Breast epithelium (tissue), 4 donors: ENCODE results near the gene MPP1. TPM values are rescaled to one million over a fixed set of nuclear protein-coding genes. Genes with fewer than 3 reads are reported as not detected.
A peak's percentile ranks its signal among the peaks of the same experiment; 100 is the strongest.

ENCODE experiments used
- DNase-seq, 2 donors: peaks; one replicate each; pipeline ENCODE4 v3.0.0-alpha.2; 2019; ENCODE audit warnings: low spot score in 2 of 2
- H3K27ac ChIP-seq, 2 donors: fragments of 200-600 bp; sonication (generic) in 1 of 2; one replicate each; pipeline ENCODE4 v1.5.1; 2016 to 2019; ENCODE audit warnings: mild to moderate bottlenecking in 1 of 2
- H3K27me3 ChIP-seq, 2 donors: fragments of 200-600 bp; sonication (generic) in 1 of 2; one replicate each; pipeline versions ENCODE4 v1.5.1 to v1.6.0; 2017 to 2019; ENCODE audit warnings: control low read depth in 1 of 2, mild to moderate bottlenecking in 1 of 2
- H3K36me3 ChIP-seq: fragments of 200-600 bp; one replicate; pipeline ENCODE4 v1.5.1; 2019
- H3K4me1 ChIP-seq, 2 donors: fragments of 200-600 bp; sonication (generic); one replicate each; pipeline ENCODE4 v1.5.1; 2016 to 2019; ENCODE audit warnings: control low read depth in 1 of 2
- H3K4me3 ChIP-seq, 3 donors: fragments of 200-600 bp; sonication (generic); 1 replicate in 2 of 3; 2 replicates in 1 of 3; pipeline ENCODE4 v1.5.1; 2016 to 2019; ENCODE audit warnings: mild to moderate bottlenecking in 3 of 3, moderate library complexity in 2 of 3
- H3K9me3 ChIP-seq, 2 donors: fragments of 200-600 bp; sonication (generic) in 1 of 2; one replicate each; pipeline ENCODE4 v1.5.1; 2016 to 2019; ENCODE audit warnings: control low read depth in 1 of 2
- CTCF ChIP-seq, 3 donors: fragments of 450-650 bp; IDR thresholded peaks; one replicate each; pipeline ENCODE4 v1.5.1; 2016 to 2017; ENCODE audit warnings: antibody characterized with exemption in 3 of 3, mild to moderate bottlenecking in 3 of 3, moderate library complexity in 3 of 3
- POLR2A ChIP-seq: fragments of 450-650 bp; IDR thresholded peaks from one replicate; pipeline ENCODE4 v1.6.1; 2016; ENCODE audit warnings: antibody characterized with exemption, mild to moderate bottlenecking, moderate library complexity
- POLR2AphosphoS5 ChIP-seq, 3 donors: sonication (generic); formaldehyde crosslinking; IDR thresholded peaks; one replicate each; pipeline ENCODE4 v1.6.1; 2017; ENCODE audit warnings: antibody characterized with exemption in 3 of 3
- intact Hi-C: fragments of 100-400 bp; cut with DNase I; formaldehyde crosslinking; loops from one replicate; pipeline ENCODE4 v1.15.1; 2023; ENCODE audit warnings: low total_unique reads
- total RNA-seq, 3 donors: library from RNA; depleted of rRNA; stranded (reverse); fragments of >200 nt; gene quantifications; one replicate each; pipeline ENCODE4 v1.1.0, GENCODE V29; 2016

MPP1 gene
- total RNA-seq, 3 donors from 2014 or later: 19.3 to 55.4 (median 24.3) TPM

- H3K4me1 ChIP-seq: no peaks in the 10 kb centered on the region
- H3K27ac ChIP-seq: no peak overlapping the region
- H3K27me3 ChIP-seq: peaks cover 0 to 17% of the 10 kb centered on the region in 2 donors
- TF ChIP-seq CTCF (IDR thresholded peaks at IDR 0.05): no peak
- TF ChIP-seq POLR2A: no peak
- no peak for TF ChIP-seq POLR2AphosphoS5 (IDR thresholded peaks at IDR 0.05)
- no peak overlapping the region for H3K4me3 ChIP-seq
- H3K9me3 ChIP-seq: no peaks in the 10 kb centered on the region
- H3K36me3 ChIP-seq: no peaks in the 10 kb centered on the region
- intact Hi-C loops: no loop called here
- DNase-seq: no peak
Measured at GRCh38 chrX:154806837-154807501, 1.7 kb upstream of the MPP1 start.

- H3K27ac ChIP-seq: peak overlapping the region; percentile 26 to 78
- TF ChIP-seq CTCF (IDR thresholded peaks at IDR 0.05) (no peak), POLR2A (no peak), POLR2AphosphoS5 (IDR thresholded peaks at IDR 0.05) (no peak)
Measured at GRCh38 chrX:154805696-154806091, 409 bp upstream of the MPP1 start.

GRCh38 chrX:154804261-154804956, 876 bp downstream of the MPP1 start:
- H3K36me3 ChIP-seq: no peaks in the 10 kb centered on the region
- H3K4me1 ChIP-seq: no peaks in the 10 kb centered on the region
- H3K4me3 ChIP-seq: peak overlapping the region; percentile 58 to 68 (median 61)
- no peaks in the 10 kb centered on the region for H3K9me3 ChIP-seq
- no peak for DNase-seq
- intact Hi-C loops: no loop called here
- peaks cover 0 to 4% of the 10 kb centered on the region in 2 donors for H3K27me3 ChIP-seq
- no peak for TF ChIP-seq POLR2A
- TF ChIP-seq POLR2AphosphoS5 (IDR thresholded peaks at IDR 0.05): no peak
- TF ChIP-seq CTCF (IDR thresholded peaks at IDR 0.05): no peak
- peak overlapping the region in 1 of 2 donors; percentile 78 for H3K27ac ChIP-seq

More at GRCh38 chrX:154805696-154806091, 409 bp upstream of the MPP1 start:
- no peaks in the 10 kb centered on the region for H3K4me1 ChIP-seq
- DNase-seq: no peak
- intact Hi-C loops: no loop called here
- H3K9me3 ChIP-seq: no peaks in the 10 kb centered on the region
- H3K27me3 ChIP-seq: peaks cover 0 to 8% of the 10 kb centered on the region in 2 donors
- H3K4me3 ChIP-seq: peak overlapping the region; percentile 58 to 68 (median 61)
- H3K36me3 ChIP-seq: no peaks in the 10 kb centered on the region

GRCh38 chrX:154802947-154803346, 2.3 kb downstream of the MPP1 start:
- no peaks in the 10 kb centered on the region for H3K4me1 ChIP-seq
- H3K27ac ChIP-seq: no peak overlapping the region
- peaks cover 0 to 4% of the 10 kb centered on the region in 2 donors for H3K27me3 ChIP-seq
- TF ChIP-seq POLR2AphosphoS5 (IDR thresholded peaks at IDR 0.05): no peak
- no peak for TF ChIP-seq CTCF (IDR thresholded peaks at IDR 0.05)
- no peak for TF ChIP-seq POLR2A
- intact Hi-C loops: no loop called here
- H3K4me3 ChIP-seq: no peak overlapping the region
- no peaks in the 10 kb centered on the region for H3K36me3 ChIP-seq
- no peaks in the 10 kb centered on the region for H3K9me3 ChIP-seq
- DNase-seq: no peak
